ENCODE data around the gene COPG2. TPM values are rescaled to one million over a fixed set of nuclear protein-coding genes. Genes with fewer than 3 reads are reported as not detected.

COPG2 gene
- total and polyA plus RNA-seq, 2 experiments from 2014 or later = 4.9 to 66.3 TPM

GRCh38 chr7:130500463-130500862 is 168.1 kb downstream of the COPG2 start:
- H3K36me3 ChIP-seq (ENCODE audit: insufficient read depth) = peaks cover 64% of the 10 kb centered on the region
- peaks cover 13% of the 10 kb centered on the region for H4K20me1 ChIP-seq (replicated peaks; ENCODE audit: insufficient read depth)
- no peak for TF ChIP-seq JUNB (IDR thresholded peaks at IDR 0.05; ENCODE audit: unreplicated experiment)
- no peak for TF ChIP-seq ZNF331 (CRISPR knock-in tag; IDR thresholded peaks at IDR 0.05; ENCODE audit: low read depth)
- no peak for TF ChIP-seq CREB1 (CRISPR knock-in tag; IDR thresholded peaks at IDR 0.05; ENCODE audit: low read depth)
- TF ChIP-seq STAT1 (IDR thresholded peaks at IDR 0.05; ENCODE audit: unreplicated experiment) = no peak
- TF ChIP-seq CTCF (conservative IDR thresholded peaks at IDR 0.05; ENCODE audit: low read depth in 2 of 2) = no peak
- no peak for TF ChIP-seq NANOG (IDR thresholded peaks at IDR 0.05; ENCODE audit: borderline replicate concordance)
- no peak for TF ChIP-seq ZNF114 (CRISPR knock-in tag; IDR thresholded peaks at IDR 0.05)
- TF ChIP-seq REST (IDR thresholded peaks at IDR 0.05; ENCODE audit: unreplicated experiment) = no peak
- TF ChIP-seq POLR2AphosphoS5 (IDR thresholded peaks at IDR 0.05; ENCODE audit: low read depth) = no peak
- TF ChIP-seq, protein P1, sequence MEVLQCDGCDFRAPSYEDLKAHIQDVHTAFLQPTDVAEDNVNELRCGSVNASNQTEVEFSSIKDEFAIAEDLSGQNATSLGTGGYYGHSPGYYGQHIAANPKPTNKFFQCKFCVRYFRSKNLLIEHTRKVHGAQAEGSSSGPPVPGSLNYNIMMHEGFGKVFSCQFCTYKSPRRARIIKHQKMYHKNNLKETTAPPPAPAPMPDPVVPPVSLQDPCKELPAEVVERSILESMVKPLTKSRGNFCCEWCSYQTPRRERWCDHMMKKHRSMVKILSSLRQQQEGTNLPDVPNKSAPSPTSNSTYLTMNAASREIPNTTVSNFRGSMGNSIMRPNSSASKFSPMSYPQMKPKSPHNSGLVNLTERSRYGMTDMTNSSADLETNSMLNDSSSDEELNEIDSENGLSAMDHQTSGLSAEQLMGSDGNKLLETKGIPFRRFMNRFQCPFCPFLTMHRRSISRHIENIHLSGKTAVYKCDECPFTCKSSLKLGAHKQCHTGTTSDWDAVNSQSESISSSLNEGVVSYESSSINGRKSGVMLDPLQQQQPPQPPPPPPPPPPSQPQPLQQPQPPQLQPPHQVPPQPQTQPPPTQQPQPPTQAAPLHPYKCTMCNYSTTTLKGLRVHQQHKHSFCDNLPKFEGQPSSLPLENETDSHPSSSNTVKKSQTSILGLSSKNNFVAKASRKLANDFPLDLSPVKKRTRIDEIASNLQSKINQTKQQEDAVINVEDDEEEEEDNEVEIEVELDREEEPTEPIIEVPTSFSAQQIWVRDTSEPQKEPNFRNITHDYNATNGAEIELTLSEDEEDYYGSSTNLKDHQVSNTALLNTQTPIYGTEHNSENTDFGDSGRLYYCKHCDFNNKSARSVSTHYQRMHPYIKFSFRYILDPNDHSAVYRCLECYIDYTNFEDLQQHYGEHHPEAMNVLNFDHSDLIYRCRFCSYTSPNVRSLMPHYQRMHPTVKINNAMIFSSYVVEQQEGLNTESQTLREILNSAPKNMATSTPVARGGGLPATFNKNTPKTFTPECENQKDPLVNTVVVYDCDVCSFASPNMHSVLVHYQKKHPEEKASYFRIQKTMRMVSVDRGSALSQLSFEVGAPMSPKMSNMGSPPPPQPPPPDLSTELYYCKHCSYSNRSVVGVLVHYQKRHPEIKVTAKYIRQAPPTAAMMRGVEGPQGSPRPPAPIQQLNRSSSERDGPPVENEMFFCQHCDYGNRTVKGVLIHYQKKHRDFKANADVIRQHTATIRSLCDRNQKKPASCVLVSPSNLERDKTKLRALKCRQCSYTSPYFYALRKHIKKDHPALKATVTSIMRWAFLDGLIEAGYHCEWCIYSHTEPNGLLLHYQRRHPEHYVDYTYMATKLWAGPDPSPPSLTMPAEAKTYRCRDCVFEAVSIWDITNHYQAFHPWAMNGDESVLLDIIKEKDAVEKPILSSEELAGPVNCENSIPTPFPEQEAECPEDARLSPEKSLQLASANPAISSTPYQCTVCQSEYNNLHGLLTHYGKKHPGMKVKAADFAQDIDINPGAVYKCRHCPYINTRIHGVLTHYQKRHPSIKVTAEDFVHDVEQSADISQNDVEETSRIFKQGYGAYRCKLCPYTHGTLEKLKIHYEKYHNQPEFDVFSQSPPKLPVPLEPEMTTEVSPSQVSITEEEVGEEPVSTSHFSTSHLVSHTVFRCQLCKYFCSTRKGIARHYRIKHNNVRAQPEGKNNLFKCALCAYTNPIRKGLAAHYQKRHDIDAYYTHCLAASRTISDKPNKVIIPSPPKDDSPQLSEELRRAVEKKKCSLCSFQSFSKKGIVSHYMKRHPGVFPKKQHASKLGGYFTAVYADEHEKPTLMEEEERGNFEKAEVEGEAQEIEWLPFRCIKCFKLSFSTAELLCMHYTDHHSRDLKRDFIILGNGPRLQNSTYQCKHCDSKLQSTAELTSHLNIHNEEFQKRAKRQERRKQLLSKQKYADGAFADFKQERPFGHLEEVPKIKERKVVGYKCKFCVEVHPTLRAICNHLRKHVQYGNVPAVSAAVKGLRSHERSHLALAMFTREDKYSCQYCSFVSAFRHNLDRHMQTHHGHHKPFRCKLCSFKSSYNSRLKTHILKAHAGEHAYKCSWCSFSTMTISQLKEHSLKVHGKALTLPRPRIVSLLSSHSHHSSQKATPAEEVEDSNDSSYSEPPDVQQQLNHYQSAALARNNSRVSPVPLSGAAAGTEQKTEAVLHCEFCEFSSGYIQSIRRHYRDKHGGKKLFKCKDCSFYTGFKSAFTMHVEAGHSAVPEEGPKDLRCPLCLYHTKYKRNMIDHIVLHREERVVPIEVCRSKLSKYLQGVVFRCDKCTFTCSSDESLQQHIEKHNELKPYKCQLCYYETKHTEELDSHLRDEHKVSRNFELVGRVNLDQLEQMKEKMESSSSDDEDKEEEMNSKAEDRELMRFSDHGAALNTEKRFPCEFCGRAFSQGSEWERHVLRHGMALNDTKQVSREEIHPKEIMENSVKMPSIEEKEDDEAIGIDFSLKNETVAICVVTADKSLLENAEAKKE (CRISPR knock-in tag; IDR thresholded peaks at IDR 0.05) = no peak

More at GRCh38 chr7:130500463-130500862, 168.1 kb downstream of the COPG2 start:
- Histone ChIP-seq H3F3A (replicated peaks; ENCODE audit: low read depth) (no peaks in the 10 kb centered on the region), H3K79me2 (replicated peaks; ENCODE audit: insufficient read depth) (peaks cover 10% of the 10 kb centered on the region), H2AFZ (no peak overlapping the region), H3K4me3 (no peak overlapping the region), H3K4me1 (ENCODE audit: insufficient read depth) (no peaks in the 10 kb centered on the region), H3K4me2 (no peak overlapping the region), H3K9me2 (ENCODE audit: insufficient read depth) (no peaks in the 10 kb centered on the region), H3K27me3 (ENCODE audit: insufficient read depth) (no peaks in the 10 kb centered on the region), H3K27ac (ENCODE audit: low read depth) (no peak overlapping the region)
- ATAC-seq (no peak), DNase-seq (ENCODE audit: low spot score) (no peak)
- Mint-ChIP-seq H3K9me3 (no peaks in the 10 kb centered on the region), H3K4me3 (no peak overlapping the region), H3K36me3 (ENCODE audit: low read depth) (peaks cover 82% of the 10 kb centered on the region), H3K27ac (no peak overlapping the region), H3K27me3 (ENCODE audit: insufficient read depth, low read depth, poor library complexity) (no peaks in the 10 kb centered on the region), H3K4me1 (no peaks in the 10 kb centered on the region)
